KOPT-K1 (cell line): ENCODE data around the gene NR2F1-AS1.

Source experiments
- H3K27ac ChIP-seq: fragments of 200-600 bp; sonication (generic); 2 replicates; pipeline ENCODE4 v1.5.1; 2016; ENCODE audit warnings: antibody characterized with exemption, mild to moderate bottlenecking, low read depth, low read length; ENCODE audit not compliant: poor library complexity, severe bottlenecking
- H3K36me3 ChIP-seq: fragments of 200-600 bp; sonication (generic); 2 replicates; pipeline ENCODE4 v1.5.1; 2017; ENCODE audit warnings: antibody characterized with exemption, mild to moderate bottlenecking, low read length, moderate library complexity; ENCODE audit not compliant: insufficient read depth
- H3K9me3 ChIP-seq: fragments of 200-600 bp; sonication (generic); 2 replicates; pipeline ENCODE4 v1.5.1; 2017; ENCODE audit warnings: antibody characterized with exemption, low read length, mild to moderate bottlenecking; ENCODE audit not compliant: insufficient read depth, poor library complexity, severe bottlenecking

The NR2F1-AS1 gene

DNA sequence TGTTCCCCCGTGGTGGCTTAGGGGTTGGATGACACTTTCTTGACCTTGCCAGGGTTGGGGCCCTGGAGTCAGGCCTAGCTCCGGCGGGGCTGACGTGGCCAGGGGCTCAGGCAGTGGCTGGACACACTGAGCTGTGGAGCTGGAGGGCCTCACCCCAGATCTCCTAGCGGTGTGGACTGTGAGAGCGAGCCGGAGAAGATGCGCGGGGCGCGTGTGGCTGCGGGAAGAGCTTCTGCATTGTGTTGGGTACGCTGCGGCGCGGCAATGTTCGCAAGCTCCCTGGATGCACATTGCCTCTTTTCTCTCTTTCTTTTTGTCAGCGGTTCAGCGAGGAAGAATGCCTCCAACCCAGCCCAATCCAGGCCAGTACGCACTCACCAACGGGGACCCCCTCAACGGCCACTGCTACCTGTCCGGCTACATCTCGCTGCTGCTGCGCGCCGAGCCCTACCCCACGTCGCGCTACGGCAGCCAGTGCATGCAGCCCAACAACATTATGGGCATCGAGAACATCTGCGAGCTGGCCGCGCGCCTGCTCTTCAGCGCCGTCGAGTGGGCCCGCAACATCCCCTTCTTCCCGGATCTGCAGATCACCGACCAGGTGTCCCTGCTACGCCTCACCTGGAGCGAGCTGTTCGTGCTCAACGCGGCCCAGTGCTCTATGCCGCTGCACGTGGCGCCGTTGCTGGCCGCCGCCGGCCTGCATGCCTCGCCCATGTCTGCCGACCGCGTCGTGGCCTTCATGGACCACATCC, 6.8 kb upstream of the NR2F1-AS1 start:
- no peaks in the 10 kb centered on the region for H3K36me3 ChIP-seq
- no peaks in the 10 kb centered on the region for H3K9me3 ChIP-seq
- no peak overlapping the region for H3K27ac ChIP-seq

DNA sequence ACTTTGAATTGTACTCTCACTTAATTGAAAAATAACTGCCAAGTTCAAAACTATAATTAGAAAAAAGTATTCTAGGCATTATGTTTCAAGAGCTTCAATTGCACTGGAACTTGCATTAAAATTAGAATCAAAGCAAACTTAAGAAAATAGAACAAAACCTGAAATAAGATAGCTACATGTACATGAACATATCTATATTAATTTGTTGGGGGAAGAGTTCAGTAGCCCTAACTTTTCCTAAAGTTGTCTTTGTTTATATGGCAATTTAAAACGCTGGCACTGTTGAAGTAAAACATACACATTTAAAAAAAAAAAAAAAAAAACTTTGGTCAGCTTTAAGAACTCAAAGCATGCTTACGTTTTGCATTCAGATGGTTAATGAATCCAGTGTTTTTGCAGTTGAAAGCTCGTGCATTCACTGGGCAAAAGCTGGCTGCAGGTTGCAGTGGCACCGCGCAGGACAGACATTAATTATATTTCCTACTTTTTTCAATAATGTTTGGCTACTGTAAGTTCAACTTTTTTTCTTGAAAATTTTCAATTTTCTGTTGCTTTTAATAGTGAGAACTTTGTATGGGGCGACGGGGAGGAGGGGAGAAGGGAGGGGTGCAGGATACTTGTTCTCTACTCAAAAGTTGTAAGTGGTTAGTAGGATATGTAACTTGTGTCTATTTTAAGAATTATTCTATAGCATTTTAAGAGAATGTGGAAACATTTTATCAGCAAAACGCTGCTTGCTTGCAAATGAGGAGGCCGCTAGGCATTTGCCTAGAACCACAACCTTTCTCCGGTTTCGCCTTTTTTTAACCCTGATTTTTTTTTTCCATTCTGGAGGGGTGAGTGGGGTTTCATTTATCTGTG, 5.9 kb upstream of the NR2F1-AS1 start:
- Histone ChIP-seq H3K27ac (no peak overlapping the region), H3K9me3 (no peaks in the 10 kb centered on the region), H3K36me3 (no peaks in the 10 kb centered on the region)

DNA sequence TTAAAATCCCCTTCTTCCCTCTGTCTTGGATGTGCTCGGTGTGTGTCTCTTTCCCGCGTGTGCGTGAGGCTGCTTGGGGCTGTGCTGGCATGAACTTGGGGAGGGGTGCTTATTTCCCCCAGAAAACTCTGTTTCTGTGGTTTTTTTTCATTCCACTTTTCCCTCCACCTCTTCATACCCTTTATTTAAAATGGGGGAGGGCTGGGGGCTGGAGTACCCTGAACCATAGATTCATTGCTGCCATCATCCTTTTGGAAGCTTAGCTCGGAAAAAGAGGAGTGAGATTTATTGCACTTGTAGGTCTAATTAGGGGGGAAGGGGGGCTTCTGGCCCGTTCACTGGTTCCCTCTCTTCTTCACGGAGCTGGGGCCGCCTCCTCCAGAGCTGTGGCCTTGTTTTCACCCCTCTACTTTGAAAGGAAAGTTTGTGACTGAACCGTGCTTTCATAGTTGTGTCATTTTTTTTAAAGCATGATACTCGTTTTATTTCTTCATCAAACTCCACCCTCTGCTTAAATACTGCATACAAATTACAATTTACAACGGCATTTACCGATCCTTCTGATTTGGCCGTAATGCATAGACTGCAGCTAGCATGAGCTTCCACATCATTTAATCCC, 4.9 kb upstream of the NR2F1-AS1 start:
- no peak overlapping the region for H3K27ac ChIP-seq
- no peaks in the 10 kb centered on the region for H3K36me3 ChIP-seq
- H3K9me3 ChIP-seq, result no peaks in the 10 kb centered on the region

DNA sequence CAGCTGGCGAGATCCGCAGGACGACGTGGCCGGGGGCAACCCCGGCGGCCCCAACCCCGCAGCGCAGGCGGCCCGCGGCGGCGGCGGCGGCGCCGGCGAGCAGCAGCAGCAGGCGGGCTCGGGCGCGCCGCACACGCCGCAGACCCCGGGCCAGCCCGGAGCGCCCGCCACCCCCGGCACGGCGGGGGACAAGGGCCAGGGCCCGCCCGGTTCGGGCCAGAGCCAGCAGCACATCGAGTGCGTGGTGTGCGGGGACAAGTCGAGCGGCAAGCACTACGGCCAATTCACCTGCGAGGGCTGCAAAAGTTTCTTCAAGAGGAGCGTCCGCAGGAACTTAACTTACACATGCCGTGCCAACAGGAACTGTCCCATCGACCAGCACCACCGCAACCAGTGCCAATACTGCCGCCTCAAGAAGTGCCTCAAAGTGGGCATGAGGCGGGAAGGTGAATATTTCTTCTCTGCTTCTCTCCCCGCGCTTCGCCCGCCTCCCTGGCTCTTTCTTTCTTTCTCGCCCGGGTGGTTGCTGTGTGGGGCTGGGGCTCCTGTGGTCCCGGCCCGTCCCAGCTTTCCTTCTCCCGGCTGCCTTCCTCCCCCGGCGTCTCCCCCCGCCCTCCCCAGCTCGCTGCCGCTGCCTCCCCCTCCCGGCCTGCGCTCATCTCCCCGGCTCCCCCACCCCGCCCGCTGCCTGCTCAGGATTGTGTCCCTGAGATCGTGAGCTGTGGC, 4.2 kb upstream of the NR2F1-AS1 start:
- H3K9me3 ChIP-seq, result no peaks in the 10 kb centered on the region
- H3K27ac ChIP-seq, result no peak overlapping the region
- no peaks in the 10 kb centered on the region for H3K36me3 ChIP-seq

DNA sequence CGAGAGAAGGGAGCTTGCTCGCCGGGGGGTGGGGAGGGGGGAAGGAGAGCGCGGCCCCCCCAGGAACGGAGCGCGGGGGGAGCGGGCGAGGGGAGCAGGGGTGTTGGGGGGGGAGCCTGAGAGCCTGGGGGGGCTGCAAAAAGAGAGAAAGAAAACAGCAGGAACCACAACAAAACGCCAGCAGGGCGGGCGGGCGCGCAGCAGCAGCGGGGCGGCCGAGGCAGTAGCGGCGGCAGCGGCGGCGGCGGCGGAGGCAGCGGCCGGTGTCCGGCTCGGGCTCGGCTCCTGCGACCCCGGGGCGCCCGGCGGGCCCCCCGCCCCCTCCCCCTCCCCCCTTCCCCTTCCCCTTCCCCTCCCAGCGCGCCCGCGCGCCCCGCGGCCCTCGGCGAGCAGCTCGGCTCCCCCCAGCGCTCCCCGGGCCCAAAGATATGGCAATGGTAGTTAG, 3.6 kb upstream of the NR2F1-AS1 start:
- H3K27ac ChIP-seq, result no peak overlapping the region
- H3K36me3 ChIP-seq, result no peaks in the 10 kb centered on the region

DNA sequence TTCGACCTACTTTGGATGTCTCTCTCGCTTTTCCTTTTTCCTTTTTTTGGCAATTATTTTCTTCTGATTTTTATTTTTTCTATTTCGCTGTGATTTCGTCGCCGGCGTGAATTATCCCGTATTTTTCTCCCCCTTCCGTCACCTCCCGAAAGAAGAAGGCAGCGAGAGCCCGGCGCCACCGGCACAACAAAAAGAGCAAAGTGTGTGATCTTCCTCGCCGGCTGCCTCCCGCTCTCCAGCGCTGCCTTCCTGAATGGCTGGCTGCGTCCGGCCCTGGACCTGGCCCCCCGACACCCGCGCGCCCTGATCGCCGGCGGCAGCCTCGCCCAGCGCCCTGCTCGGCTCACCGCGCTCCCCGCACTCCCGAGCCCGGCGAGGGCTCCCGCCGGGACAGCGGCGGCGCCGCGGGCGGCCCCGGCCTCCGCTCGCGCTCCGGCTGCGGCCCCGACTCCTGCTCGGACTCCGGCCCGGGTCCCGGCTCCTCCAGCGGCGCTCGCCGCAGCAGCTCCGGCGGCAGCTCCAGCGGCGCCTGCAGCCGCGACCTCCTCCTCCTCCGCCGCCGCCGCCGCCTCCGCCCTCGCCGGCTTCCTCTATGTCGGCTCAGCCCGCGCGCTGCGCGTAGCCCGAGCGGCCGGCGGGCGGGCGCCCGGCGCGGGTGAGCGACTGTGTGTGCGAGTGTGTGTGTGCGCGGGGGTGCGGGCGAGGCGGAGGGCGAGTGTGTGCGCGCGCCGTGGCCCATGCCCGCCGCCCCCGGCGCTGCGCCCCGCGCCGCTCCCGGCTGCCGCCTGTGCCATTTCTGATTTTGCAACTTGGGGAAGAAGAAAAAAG, 3.0 kb upstream of the NR2F1-AS1 start:
- Histone ChIP-seq H3K36me3 (no peaks in the 10 kb centered on the region), H3K27ac (no peak overlapping the region), H3K9me3 (no peaks in the 10 kb centered on the region)

More for the DNA sequence above, 3.6 kb upstream of the NR2F1-AS1 start:
- no peaks in the 10 kb centered on the region for H3K9me3 ChIP-seq

DNA sequence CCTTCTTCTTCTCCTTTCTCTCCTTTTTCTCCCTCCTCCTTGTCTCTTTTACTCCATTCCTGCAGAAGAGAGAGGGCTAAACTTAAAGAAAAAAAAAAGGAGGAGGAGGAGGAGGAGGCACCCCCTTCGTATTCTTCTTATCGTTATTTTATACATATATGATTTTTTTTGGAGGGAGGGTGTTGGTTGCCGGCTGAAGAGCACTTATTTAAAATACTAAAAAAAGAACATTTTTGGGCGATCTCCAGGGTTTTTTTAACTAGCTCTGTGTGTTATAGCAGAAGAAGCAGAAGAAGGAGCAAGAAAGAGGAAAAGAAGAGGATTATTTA, 2.4 kb upstream of the NR2F1-AS1 start:
- no peaks in the 10 kb centered on the region for H3K9me3 ChIP-seq
- H3K36me3 ChIP-seq, result no peaks in the 10 kb centered on the region
- no peak overlapping the region for H3K27ac ChIP-seq

DNA sequence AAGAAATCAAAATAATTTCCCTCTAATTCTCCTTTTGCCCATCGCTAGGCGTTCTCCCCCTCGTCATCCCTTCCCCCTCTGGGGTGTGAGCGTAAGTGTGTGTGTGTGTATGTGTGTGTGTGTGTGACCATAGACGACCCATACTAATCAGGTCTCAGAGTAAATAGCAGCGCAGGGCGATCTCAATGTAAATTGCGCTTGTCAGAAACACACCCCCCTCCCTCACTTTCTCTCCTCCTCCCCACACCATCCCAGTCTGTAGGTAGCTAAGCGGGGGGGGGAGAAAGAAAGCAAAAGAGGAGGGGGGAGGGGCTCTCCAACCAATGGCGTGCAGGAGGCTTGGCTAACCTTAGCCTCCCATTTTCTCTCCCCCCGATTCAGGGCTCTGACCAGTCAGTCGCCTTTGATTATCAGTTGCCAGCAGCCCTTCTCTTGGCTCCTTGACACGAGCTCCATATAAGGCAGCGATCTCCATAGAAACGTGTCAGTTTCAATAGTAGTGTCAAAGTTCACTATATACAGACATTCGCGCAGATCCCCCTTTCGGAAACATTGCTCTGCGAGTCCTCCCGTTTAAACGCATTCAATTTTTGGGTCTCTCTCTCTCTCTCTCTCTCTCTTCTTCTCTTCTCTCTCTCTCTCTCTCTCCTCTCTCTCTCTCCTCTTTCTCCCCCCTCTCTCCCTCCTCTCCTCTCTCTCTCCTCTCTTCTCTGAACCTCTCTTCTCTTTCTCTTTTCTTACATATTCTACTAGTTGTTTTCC, 1.8 kb upstream of the NR2F1-AS1 start, which contains the start of gene NR2F1:
Gene NR2F1, plus strand, starts transcription at position 546 of the 762 bp plus-strand sequence. CDS start 1,802 bp downstream, outside the sequence.
- H3K9me3 ChIP-seq, result no peaks in the 10 kb centered on the region
- no peaks in the 10 kb centered on the region for H3K36me3 ChIP-seq
- no peak within 1 kb of the TSS for H3K27ac ChIP-seq

DNA sequence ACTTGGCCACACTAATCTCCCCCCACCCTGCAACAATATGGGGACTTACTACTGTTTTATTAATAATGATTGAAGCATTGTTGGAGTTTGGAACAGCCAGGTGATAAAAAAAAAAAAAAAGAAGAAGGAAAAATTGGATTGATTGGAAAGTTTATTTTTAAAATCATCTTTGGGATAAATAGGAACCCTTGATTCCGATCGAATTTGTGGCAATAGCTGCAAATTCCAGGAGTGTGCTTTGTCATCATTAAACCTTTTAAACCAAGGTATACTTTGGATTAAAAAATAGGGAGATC, 1.1 kb upstream of the NR2F1-AS1 start:
- Histone ChIP-seq H3K36me3 (no peaks in the 10 kb centered on the region), H3K27ac (no peak overlapping the region)

DNA sequence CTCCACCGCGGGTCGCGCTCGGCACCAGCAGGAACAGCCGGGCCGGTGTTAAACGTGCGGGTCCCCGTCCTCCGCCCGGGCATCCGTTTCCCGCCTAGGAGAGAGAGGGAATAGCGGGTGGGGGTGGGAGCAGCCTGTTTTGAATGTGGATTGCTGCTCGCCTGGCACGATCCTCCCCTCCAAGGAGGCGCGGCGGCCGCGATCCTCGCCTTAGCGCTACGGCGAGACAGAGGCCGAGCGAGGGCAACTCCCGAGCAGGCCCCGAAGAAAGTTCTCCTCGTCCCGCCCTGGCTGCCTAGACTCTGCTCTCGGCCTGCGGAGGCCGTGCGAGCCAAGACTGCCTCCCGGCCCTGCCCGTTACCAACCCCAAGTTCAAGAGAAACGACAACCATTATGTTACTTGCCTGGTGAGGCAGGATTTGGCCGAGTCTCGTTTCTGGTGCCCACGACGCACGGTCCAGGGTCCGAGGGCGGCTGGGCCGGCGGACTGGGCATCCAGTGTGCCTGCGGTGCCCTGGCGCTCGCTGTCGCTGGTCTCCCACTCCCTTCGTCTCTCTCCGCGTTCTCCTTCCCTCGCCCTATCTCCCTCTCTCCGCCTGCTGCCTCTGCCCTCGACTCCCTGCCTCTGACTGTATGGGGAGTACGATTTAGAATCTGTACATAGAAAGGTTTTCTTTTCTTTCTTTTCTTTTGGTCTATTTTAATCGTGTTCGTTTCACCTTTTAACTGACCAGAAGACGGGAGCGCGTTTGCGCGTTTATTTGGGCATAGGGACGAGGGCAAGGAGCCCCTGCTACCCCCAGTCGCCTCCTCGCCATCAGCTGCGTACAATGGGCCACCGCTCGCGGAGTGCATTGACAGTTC, 724 bp downstream of the NR2F1-AS1 start:
- Histone ChIP-seq H3K9me3 (no peaks in the 10 kb centered on the region), H3K36me3 (no peaks in the 10 kb centered on the region), H3K27ac (no peak overlapping the region)

More for the DNA sequence above, 1.1 kb upstream of the NR2F1-AS1 start:
- H3K9me3 ChIP-seq, result no peaks in the 10 kb centered on the region

DNA sequence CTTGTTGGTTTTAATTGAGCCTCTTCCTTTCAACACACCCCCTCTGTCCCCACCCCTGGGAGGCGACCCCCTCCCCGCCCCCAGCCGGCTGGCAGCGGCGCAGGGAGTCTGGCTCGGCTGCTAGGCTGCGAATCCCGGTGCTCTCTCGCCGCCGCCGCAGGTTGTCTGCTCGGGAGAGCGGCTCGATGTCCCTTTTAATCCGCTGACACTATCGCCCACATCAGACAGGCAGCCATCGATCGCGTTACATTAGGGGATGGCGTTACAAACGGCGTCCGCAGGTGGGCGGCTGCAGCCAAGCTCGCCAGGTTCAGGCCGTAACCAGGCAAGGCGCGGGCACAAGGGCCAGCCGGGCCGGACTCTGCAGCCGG, 1.3 kb downstream of the NR2F1-AS1 start:
- H3K36me3 ChIP-seq, result no peaks in the 10 kb centered on the region
- H3K27ac ChIP-seq, result no peak overlapping the region
- no peaks in the 10 kb centered on the region for H3K9me3 ChIP-seq

DNA sequence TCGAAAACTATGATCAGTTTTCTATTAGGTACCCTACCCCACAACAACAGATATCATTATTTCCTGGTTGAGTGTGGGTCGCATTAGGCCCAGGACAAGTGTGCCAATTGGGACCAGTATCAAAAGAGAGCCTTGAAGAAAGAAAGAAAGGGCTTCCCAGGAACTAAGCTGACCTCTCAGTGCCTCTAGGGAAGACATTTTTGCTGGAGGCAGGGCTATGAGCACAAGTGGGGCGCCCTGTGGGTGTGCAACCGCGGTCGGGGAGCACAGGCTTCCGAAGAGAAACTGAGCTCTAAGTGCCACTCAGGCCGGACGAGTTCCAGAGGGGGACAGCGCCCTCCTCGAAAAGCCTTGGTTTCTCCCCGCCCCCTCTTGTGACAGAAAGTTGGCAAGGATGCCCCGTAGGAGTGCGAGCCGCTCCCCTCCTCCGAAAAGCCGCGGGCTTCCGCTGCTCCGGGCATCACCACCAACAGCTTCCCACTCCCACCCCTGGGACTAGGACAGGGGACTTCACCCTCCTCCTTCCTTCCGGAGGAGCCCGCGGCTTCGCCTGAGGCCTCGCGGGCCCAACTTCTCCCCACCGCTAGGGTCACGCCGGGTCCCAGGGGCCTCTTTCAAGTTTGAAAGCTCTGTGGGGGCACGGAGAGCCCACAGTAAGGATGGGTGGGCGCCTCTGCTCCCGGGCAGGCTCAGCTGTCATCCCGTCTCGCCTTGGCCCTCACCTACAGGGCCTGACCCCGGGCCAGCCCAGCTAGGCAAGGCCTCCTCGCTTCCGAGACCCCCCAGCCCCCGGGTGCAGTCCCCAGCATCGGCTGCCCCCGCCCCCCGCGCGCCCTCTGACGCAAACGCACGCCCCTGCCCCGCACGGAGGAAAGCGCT, 2.0 kb downstream of the NR2F1-AS1 start:
- Histone ChIP-seq H3K27ac (no peak overlapping the region), H3K9me3 (no peaks in the 10 kb centered on the region), H3K36me3 (no peaks in the 10 kb centered on the region)
